Naive thymus-derived CD8-positive, alpha-beta T cell (primary cell): Measurements from ENCODE around the gene HOXA6. TPM values are rescaled to one million over a fixed set of nuclear protein-coding genes. Genes with fewer than 3 reads are reported as not detected.

Experiments used
- ATAC-seq, 2 donors: fragments of 150-1000 bp; cut with Tn5 transposase in 1 of 2; sonication (Bioruptor Pico), chemical (Tn5 transposase) in 1 of 2; 1 replicate in 1 of 2; 2 replicates in 1 of 2; pipeline ENCODE4 v1.10.0; 2021; ENCODE audit warnings: mild to moderate bottlenecking in 2 of 2, moderate library complexity in 2 of 2
- POLR2A ChIA-PET: fragments of 350-600 bp; sonication (Branson Sonifier 250); formaldehyde crosslinking; loops from one replicate; lab custom pipeline; 2021; ENCODE audit warnings: antibody characterized with exemption; lab: Charles Lee
- DNase-seq, 10 donors: peaks; one replicate each; pipeline versions ENCODE4 v3.0.0 to v3.0.0-alpha.2; 2020 to 2022
- H3K27ac Mint-ChIP-seq, 10 donors: one replicate each; pipeline ENCODE4 v1.8.0; 2020 to 2022; ENCODE audit warnings: mild to moderate bottlenecking in 10 of 10, mixed read lengths in 10 of 10, moderate library complexity in 4 of 10, inconsistent platforms in 1 of 10
- H3K27me3 Mint-ChIP-seq, 5 donors: one replicate each; pipeline ENCODE4 v1.8.0; 2021 to 2022; ENCODE audit warnings: mixed read lengths in 5 of 5
- H3K36me3 Mint-ChIP-seq, 3 donors: one replicate each; pipeline ENCODE4 v1.8.0; 2020 to 2022; ENCODE audit warnings: mixed read lengths in 3 of 3, mild to moderate bottlenecking in 2 of 3, inconsistent platforms in 1 of 3
- H3K4me1 Mint-ChIP-seq, 4 donors: one replicate each; pipeline ENCODE4 v1.8.0; 2021 to 2022; ENCODE audit warnings: mixed read lengths in 4 of 4
- H3K4me3 Mint-ChIP-seq, 10 donors: one replicate each; pipeline ENCODE4 v1.8.0; 2020 to 2022; ENCODE audit warnings: mild to moderate bottlenecking in 10 of 10, mixed read lengths in 10 of 10, moderate library complexity in 6 of 10, inconsistent platforms in 1 of 10
- H3K9me3 Mint-ChIP-seq, 9 donors: one replicate each; pipeline ENCODE4 v1.8.0; 2020 to 2022; ENCODE audit warnings: mixed read lengths in 9 of 9, mild to moderate bottlenecking in 3 of 9, inconsistent platforms in 1 of 9, moderate library complexity in 1 of 9
- polyA plus RNA-seq, 3 donors: library from polyadenylated mRNA; unstranded; fragments of 300-500 nt; fragmentation: Illumina TruSeq; gene quantifications; one replicate each; pipeline ENCODE4 v1.2.3, GENCODE V29; 2021
- total RNA-seq, 8 experiments: library from RNA in 2 of 8; stranded (reverse) in 2 of 8; gene quantifications; one replicate each; pipeline ENCODE4 v1.2.3 and lab custom pipeline; 2021 to 2026

HOXA6 gene
- total and polyA plus RNA-seq, 5 experiments from 2014 or later, result not detected

DNA sequence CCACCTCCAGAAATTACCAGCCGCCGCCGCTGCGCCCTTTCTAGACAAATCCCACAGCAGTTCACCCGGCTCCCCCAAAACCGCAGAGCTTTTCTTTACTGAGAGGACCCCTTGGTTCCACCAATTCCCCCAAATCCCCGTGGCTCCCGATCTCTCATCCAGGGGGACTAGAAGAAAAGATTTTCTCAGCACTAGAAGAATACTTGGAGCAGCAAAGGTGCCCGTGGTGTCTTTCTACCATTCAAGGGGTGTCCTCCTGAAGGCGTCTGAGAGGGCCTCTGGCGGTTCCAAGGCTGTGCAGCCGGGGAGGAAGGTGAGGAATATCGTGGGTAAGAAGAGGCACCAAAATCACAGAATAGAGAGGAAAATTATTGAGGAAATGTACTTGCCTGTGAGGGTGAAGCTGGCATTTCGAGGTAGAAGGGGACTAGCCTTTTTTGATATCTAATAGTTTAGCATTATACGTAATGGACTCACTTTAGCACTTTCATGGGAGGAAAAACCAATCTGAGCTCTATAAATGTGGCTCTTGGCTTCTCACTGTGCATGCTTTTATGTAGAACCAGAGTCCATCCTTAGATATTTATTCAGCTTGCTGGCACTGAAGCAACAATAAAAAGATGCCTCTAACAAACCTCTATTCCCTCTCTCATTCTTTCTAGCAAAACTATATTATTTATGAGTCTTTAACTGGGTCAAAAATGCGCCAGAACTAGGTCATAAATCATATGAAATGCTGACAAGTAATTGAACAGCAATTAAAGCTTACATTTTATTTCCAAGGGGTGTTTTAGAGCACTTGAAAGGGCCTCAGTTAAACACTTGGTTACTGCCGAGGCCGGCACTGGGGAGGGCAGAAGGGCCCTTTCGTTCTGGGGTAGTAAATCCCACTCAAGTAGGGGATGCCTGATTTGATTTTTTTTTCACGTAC is 31.3 kb downstream of the HOXA6 start:
- Mint-ChIP-seq H3K36me3 (no peaks in the 10 kb centered on the region), H3K27ac (no peak overlapping the region), H3K4me1 (no peaks in the 10 kb centered on the region), H3K27me3 (peaks cover 0 to 15% (median 3%) of the 10 kb centered on the region in 5 donors), H3K4me3 (no peak overlapping the region), H3K9me3 (no peaks in the 10 kb centered on the region)
- DNase-seq, result no peak
- POLR2A ChIA-PET, result no interaction called here
- no peak for ATAC-seq

DNA sequence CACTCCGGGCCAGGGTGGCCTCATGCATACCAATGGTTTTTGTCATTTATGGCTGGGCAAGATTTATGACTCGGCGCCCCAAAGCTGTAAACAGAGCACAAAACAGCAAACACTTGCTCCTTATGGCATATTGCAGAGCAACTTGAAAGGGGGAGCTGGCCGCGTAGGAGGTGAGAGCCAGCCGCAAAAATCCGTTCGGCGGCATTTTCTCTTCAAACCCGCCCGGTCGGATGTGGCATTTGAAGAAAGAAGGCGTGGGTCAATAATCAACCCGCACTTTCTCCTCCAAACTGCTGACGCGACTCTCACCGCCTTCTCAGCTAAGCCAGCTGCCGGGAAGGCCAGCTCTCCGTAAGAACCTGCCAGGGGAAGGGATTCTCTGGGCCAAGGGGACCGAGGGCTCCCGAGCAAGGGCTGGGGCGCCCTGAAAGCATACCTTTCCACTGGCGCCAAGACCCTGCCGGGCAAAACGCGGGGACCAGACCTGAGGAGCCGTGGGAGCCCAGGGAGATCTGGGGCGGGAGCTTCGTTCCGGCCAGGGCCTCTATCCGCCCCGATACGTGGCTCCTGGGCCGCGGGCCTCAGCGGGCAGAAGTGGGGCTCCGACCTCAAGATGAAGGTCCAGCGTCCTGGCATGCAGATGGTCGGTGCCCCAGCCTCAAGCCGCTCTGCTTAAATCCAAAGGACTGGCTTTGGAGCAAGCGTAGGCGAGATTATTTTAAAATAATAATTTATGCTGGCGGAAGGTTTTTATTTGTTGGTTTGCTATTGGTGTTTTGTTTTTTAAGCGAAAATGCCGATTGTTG is 32.1 kb downstream of the HOXA6 start:
- ATAC-seq, result no peak
- POLR2A ChIA-PET, result no interaction called here
- no peak overlapping the region for H3K4me3 Mint-ChIP-seq
- H3K27ac Mint-ChIP-seq, result no peak overlapping the region
- DNase-seq, result no peak
- H3K27me3 Mint-ChIP-seq, result peaks cover 0 to 15% (median 3%) of the 10 kb centered on the region in 5 donors
- no peaks in the 10 kb centered on the region for H3K9me3 Mint-ChIP-seq
- no peaks in the 10 kb centered on the region for H3K4me1 Mint-ChIP-seq
- no peaks in the 10 kb centered on the region for H3K36me3 Mint-ChIP-seq

- no peaks in the 10 kb centered on the region for H3K36me3 Mint-ChIP-seq
- ATAC-seq, result no peak
- H3K27me3 Mint-ChIP-seq, result peaks cover 0 to 15% (median 3%) of the 10 kb centered on the region in 5 donors
- no peaks in the 10 kb centered on the region for H3K9me3 Mint-ChIP-seq
- no peak overlapping the region for H3K27ac Mint-ChIP-seq
- no peaks in the 10 kb centered on the region for H3K4me1 Mint-ChIP-seq
- DNase-seq, result no peak
- no peak overlapping the region for H3K4me3 Mint-ChIP-seq
- POLR2A ChIA-PET, result no interaction called here
These were observed 32.7 kb downstream of the HOXA6 start for GRCh38 chr7:27114881-27115220.

DNA sequence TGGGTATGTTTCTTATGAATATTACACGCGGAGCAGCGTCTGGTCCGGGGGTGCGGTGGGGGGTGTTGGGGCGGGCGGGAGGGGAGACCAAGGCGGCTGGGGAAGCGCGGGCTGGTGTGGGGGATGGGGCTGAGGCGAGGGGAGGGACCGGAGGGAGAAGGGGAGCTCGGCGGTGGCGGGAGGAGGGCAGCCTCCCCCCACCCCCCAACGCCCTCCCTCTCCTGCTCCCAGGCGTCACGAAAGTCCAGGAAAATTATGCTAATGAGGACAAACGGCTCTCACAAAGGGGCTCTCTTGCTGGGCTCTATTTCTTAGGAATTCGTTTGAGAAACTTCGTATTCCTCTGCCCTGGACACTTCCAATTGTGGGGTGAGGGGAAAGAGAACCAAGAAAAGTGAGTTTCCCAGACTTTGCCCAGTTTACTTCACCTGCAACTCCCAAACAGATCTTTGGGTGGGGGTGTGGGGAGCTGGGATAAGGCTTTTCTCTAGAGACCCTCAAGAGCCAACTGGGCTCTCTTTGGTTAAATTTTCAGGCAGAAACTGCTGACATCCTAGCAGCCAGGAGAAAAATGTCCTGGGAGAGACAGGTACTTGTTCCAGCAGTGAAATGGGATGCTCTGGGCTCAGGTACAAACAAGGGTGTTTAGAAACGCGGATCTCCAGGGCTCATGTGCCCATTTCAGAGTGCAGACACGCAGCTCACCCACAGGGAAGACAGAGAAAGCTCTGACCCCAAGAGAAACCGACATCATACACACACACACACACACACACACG is 33.4 kb downstream of the HOXA6 start:
- H3K36me3 Mint-ChIP-seq, result no peaks in the 10 kb centered on the region
- H3K27ac Mint-ChIP-seq, result no peak overlapping the region
- no peak overlapping the region for H3K4me3 Mint-ChIP-seq
- ATAC-seq (no peak), DNase-seq (no peak)
- H3K27me3 Mint-ChIP-seq, result peaks cover 0 to 14% (median 6%) of the 10 kb centered on the region in 5 donors
- H3K9me3 Mint-ChIP-seq, result no peaks in the 10 kb centered on the region
- H3K4me1 Mint-ChIP-seq, result no peaks in the 10 kb centered on the region
- POLR2A ChIA-PET, result no interaction called here

GRCh38 chr7:27112955-27113949 is 34.3 kb downstream of the HOXA6 start:
- no peak overlapping the region for H3K27ac Mint-ChIP-seq
- no peak overlapping the region for H3K4me3 Mint-ChIP-seq
- H3K36me3 Mint-ChIP-seq, result no peaks in the 10 kb centered on the region
- H3K9me3 Mint-ChIP-seq, result no peaks in the 10 kb centered on the region
- ATAC-seq (no peak), DNase-seq (no peak)
- no peaks in the 10 kb centered on the region for H3K4me1 Mint-ChIP-seq
- peaks cover 2 to 11% (median 6%) of the 10 kb centered on the region in 5 donors for H3K27me3 Mint-ChIP-seq
- POLR2A ChIA-PET, result no interaction called here

- peaks cover 2 to 13% (median 6%) of the 10 kb centered on the region in 5 donors for H3K27me3 Mint-ChIP-seq
- H3K27ac Mint-ChIP-seq, result no peak overlapping the region
These were observed 35.2 kb downstream of the HOXA6 start for GRCh38 chr7:27112361-27112760.

DNA sequence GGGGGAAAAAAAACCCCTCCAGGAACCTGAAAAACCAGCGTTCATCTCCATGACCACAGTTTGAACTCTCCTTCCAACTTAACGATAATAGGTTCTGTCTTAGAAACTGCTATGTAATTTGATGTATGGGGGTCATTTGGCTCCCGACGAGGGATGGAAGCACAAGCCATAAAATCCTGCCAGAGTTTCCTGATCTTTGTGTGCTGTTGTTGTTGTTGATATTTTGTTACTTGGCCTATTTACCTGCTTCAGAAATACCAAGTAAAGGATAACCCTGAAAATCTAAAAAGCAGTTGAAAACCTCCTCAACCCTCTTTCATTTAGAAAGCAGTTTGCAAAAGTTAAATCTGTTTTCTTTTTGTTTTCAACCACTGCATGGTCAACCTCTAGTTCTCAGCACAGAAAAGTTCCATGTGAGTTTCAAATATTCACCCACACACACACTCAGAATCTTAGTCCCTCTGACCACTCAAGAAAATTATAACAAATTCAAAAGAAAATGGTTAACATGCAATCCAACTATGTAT is 35.8 kb downstream of the HOXA6 start:
- ATAC-seq (no peak), DNase-seq (no peak)
- Mint-ChIP-seq H3K27me3 (peaks cover 2 to 16% (median 6%) of the 10 kb centered on the region in 5 donors), H3K9me3 (no peaks in the 10 kb centered on the region), H3K27ac (no peak overlapping the region), H3K4me1 (no peaks in the 10 kb centered on the region), H3K36me3 (no peaks in the 10 kb centered on the region), H3K4me3 (no peak overlapping the region)
- POLR2A ChIA-PET, result no interaction called here

More at GRCh38 chr7:27112361-27112760, 35.2 kb downstream of the HOXA6 start:
- no peak overlapping the region for H3K4me3 Mint-ChIP-seq
- ATAC-seq (no peak), DNase-seq (no peak)
- POLR2A ChIA-PET, result no interaction called here
- no peaks in the 10 kb centered on the region for H3K4me1 Mint-ChIP-seq
- no peaks in the 10 kb centered on the region for H3K36me3 Mint-ChIP-seq
- no peaks in the 10 kb centered on the region for H3K9me3 Mint-ChIP-seq

DNA sequence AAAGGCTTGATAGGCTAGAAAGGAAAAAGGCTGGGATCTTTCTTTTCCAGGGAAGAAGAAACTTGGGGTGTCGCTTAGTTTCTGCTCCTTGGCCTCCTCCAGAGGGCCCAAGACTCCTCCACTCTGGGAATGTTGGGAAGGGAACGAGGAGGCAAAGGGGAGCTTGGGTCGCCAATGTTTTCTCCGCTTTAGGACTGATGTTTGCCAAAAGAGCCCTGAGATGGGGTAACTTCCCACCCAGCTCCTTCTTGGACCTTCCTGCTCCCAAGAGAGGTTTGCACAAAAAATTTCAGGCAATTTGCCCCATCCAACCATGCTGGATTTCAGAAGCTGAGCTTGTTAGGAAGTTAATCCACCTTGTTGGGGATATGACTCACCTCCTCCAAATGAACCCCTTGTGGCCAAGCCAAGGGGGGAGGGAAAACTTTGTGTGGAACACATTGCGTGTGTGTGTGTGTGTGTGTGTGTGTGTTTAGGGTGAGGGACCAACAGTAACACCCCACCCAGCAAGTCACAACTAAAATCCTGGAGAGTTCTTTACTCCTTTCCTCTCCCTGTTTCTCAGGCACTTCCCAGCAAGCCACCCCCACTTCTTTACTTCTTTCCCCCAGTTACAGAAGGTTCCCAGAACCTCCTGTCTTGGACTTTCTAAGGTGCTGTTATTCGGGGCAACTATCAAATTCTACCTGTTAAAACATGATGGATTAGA is 36.4 kb downstream of the HOXA6 start:
- ATAC-seq (no peak), DNase-seq (no peak)
- no peaks in the 10 kb centered on the region for H3K4me1 Mint-ChIP-seq
- no peaks in the 10 kb centered on the region for H3K9me3 Mint-ChIP-seq
- peaks cover 2 to 16% (median 7%) of the 10 kb centered on the region in 5 donors for H3K27me3 Mint-ChIP-seq
- H3K36me3 Mint-ChIP-seq, result no peaks in the 10 kb centered on the region
- POLR2A ChIA-PET, result no interaction called here
- no peak overlapping the region for H3K27ac Mint-ChIP-seq
- H3K4me3 Mint-ChIP-seq, result no peak overlapping the region

- H3K27me3 Mint-ChIP-seq, result peaks cover 2 to 24% (median 10%) of the 10 kb centered on the region in 5 donors
- H3K4me3 Mint-ChIP-seq, result no peak overlapping the region
- POLR2A ChIA-PET, result no interaction called here
- no peaks in the 10 kb centered on the region for H3K4me1 Mint-ChIP-seq
- DNase-seq, result no peak
- no peaks in the 10 kb centered on the region for H3K36me3 Mint-ChIP-seq
- no peak for ATAC-seq
- no peak overlapping the region for H3K27ac Mint-ChIP-seq
- no peaks in the 10 kb centered on the region for H3K9me3 Mint-ChIP-seq
These were observed 37.2 kb downstream of the HOXA6 start for GRCh38 chr7:27110186-27111031.

GRCh38 chr7:27109466-27110185 is 37.9 kb downstream of the HOXA6 start:
- Mint-ChIP-seq H3K9me3 (no peaks in the 10 kb centered on the region), H3K4me1 (no peaks in the 10 kb centered on the region), H3K4me3 (no peak overlapping the region), H3K36me3 (no peaks in the 10 kb centered on the region), H3K27ac (no peak overlapping the region), H3K27me3 (peaks cover 2 to 31% (median 18%) of the 10 kb centered on the region in 5 donors)
- ATAC-seq (no peak), DNase-seq (no peak)
- POLR2A ChIA-PET, result no interaction called here
